Stimulated activated CD4-positive, alpha-beta T cell treated with anti-CD3 and anti-CD28 coated beads, Interleukin-4, amount 100 ng/mL, for 48 hours (primary cell): ENCODE results near the gene CLMN.

Experiments
- DNase-seq, 2 donors: peaks; one replicate each; pipeline ENCODE4 v3.0.0-alpha.2; 2020; ENCODE audit warnings: low read depth in 2 of 2

The CLMN gene

GRCh38 chr14:95341564-95341963 is 21.9 kb upstream of the CLMN start:
- no peak for DNase-seq

GRCh38 chr14:95341115-95341514 is 21.4 kb upstream of the CLMN start:
- DNase-seq, result no peak

GRCh38 chr14:95340201-95340697 is 20.5 kb upstream of the CLMN start:
- no peak for DNase-seq

- DNase-seq, result no peak
Measured at GRCh38 chr14:95339301-95339865, 19.7 kb upstream of the CLMN start.

DNA sequence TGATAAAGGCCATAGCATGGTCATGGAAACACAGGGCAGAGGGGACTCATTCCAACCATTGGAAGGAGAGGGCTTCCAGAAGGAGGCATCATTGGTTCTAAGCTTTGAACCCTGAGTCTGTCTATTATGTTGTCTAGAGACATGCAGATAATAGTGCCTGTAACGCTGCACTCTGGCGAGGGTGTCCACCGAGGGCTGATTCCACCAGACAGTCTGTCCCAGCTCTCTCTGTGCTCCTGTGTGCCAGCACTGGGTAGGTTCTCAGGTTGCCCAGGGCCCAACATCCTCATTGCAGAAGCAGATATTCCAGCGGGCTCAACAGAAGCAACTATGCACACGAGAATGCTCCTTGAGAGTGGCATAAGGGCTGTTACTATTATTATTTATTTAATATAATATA is 18.7 kb upstream of the CLMN start:
- no peak for DNase-seq

- DNase-seq, result no peak
Measured at GRCh38 chr14:95337041-95337595, 17.4 kb upstream of the CLMN start.

- no peak for DNase-seq
Measured at GRCh38 chr14:95336192-95336760, 16.6 kb upstream of the CLMN start.

GRCh38 chr14:95335071-95335470 is 15.4 kb upstream of the CLMN start:
- no peak for DNase-seq

- DNase-seq, result no peak
Measured at GRCh38 chr14:95334044-95334443, 14.3 kb upstream of the CLMN start.

GRCh38 chr14:95332641-95333040 is 12.9 kb upstream of the CLMN start:
- DNase-seq, result no peak

- DNase-seq, result no peak
Measured at GRCh38 chr14:95331708-95332408, 12.2 kb upstream of the CLMN start.

DNA sequence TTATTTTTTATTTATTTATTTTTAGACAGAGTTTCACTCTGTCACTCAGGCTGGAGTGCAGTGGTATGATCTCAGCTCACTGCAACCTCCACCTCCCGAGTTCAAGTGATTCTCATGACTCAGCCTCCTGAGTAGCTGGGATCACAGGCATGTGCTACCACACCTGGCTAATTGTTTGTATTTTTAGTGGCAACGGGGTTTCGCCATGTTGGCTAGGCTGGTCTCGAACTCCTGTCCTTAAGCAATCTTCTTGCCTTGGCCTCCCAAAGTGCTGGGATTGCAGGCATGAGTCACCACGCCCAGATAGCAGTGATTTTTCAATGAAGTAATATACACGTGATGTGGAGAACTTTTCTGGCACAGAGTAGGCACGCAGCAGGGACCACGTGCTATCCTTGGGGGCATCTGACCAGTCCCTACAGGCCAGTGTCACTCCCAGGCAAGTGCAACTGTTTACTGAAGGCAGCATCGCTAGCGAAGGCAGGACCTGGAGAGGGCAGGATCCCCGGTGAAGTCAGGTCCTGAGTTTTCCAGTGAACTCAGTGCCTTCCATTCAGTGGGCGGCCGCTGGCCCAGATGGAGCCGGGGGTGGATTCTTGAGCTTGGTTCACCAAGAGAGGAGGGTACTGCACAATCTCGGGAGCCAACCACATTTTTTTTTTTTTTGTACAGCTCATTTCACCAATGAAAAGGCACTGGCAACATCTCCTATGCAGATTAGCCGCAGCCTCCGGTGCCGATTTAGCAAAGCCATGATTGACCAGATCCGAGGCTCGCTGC is 11.1 kb upstream of the CLMN start:
- DNase-seq, result no peak

- DNase-seq, result no peak
Measured at GRCh38 chr14:95329941-95330340, 10.2 kb upstream of the CLMN start.

DNA sequence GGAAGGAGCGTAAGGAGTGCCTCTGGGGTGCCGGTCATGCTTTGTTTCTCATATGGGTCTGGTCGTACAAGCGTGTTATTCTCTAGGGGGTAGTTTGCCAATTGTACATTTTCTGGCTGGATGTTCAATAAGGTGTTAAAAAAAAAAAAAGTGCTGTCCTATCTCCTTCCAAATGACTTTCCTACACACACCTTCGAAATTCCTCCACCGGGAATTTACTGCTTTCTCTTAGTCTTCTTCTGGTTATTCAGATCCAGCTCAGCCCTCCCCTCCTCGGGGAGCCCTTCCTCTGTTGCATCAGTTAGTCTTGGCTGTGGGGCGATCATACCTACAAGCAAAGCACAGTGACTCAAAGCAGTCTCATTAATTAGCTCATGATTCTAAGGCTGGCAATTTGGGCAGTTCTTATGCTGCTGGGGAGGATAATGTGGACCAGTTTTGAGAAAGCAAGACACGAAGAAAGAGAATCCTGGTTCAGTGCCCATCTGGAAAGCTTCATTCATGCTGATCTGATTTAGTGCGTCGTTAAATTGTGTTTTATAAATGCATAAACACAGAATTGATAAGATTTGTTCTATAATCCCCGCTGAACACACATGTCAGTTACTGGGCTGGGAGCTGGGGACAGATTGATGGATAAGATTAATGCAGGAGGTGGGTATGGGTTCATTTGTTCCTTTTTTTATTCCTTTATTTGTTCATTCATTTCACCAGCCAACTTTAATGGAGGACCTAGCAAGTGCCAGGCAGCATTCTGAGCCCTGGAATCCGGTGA is 9.2 kb upstream of the CLMN start:
- DNase-seq, result no peak

GRCh38 chr14:95327558-95328374 is 8.1 kb upstream of the CLMN start:
- no peak for DNase-seq

- no peak for DNase-seq
Measured at GRCh38 chr14:95326987-95327386, 7.3 kb upstream of the CLMN start.

- DNase-seq, result no peak
Measured at GRCh38 chr14:95323917-95324316, 4.2 kb upstream of the CLMN start.

- DNase-seq, result no peak
Measured at GRCh38 chr14:95323361-95323760, 3.7 kb upstream of the CLMN start.

DNA sequence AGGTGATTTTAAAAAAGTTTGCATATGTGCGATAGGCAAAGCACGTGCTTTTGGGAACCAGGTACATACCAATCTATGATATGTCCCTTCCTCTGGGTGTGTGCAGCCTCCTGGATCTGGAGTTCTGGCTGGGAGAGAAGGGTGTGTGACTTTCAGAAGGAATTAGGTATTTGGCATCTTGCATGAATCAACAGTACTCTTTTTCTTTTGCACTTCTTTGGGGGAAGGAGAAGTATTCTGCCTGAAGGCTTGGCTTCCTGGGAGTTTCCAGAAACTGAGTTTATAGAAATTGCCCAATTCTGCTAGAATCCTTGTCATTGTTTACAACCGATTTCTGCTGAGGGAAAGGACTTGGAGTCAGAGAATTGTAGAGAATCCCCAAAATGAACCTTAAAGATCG is 2.9 kb upstream of the CLMN start:
- no peak for DNase-seq

DNA sequence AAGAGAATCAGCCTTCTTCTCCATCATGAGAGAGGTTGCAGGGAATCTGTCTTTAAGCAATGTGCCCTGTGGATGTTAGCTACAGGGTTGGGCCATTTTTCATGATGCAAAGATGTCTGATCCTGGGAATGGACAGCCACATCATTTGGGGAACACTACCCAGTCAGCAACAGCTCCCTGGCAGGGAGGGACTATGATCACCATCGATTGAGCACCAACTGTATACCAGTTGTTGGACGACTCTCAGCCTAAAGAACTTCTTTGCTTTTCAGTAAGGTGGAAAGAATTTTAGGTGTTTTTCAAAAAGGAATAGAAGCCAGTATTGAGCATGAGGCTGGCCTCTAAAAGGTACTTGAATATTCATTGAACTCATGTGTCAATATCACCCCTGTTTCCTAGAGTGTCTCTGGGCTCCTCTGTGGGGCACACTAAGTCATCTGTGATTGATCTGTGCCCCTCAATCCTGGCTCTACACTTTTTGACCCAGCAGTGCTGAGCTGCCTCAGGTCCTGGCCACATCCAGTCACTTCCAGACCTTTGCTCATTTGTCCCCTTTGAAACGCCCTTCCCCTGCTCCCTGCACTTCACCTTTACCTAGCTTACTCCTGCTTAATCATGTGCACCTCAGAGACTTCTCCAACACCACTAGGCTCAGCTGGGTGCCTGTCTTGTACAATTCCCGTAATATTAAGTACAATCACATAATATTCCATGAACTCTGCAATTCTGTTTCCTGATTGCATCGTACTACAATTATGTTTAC is 2.2 kb upstream of the CLMN start:
- no peak for DNase-seq
